NCI-H2171 treated with DMSO at 0.1 percent for 48 hours (cell line): ENCODE results near the gene PRTN3.
"Not testable (repeated sequence)": the region's sequence is repeated elsewhere in the genome, so short reads cannot be mapped to it uniquely, and the experiment has no call there.

Source experiments
- DNase-seq: peaks from one replicate; lab custom pipeline; 2025; lab: John Stamatoyannopoulos, UW

Gene PRTN3

DNA sequence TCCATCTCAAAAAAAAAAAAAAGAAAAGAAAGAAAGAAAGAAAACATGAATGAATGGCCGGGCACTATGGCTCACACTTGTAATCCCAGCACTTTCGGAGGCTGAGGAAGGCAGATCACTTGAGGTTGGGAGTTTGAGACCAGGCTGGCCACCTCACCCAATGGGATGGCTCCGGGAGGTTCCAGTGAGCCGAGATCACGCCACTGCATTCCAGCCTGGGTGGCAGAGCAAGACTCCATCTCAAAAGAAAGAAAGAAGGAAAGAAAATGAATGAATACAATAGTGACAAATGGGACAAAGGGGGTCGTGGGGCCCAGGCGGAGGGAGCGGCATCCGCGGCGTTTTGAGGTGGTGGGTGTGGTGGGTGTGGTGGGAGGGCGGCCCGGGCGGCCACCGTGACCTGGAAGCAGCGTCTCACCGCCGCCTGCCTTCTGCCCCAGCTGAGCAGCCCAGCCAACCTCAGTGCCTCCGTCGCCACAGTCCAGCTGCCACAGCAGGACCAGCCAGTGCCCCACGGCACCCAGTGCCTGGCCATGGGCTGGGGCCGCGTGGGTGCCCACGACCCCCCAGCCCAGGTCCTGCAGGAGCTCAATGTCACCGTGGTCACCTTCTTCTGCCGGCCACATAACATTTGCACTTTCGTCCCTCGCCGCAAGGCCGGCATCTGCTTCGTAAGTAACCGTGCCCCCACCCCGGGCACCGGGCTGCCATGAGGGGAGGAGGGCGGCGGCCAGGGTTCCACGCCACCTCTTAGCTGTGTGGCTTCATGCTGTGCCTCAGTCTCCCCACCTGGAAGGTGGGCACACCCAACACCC lies 5.1 kb downstream of the PRTN3 start:
- no peak for DNase-seq

DNA sequence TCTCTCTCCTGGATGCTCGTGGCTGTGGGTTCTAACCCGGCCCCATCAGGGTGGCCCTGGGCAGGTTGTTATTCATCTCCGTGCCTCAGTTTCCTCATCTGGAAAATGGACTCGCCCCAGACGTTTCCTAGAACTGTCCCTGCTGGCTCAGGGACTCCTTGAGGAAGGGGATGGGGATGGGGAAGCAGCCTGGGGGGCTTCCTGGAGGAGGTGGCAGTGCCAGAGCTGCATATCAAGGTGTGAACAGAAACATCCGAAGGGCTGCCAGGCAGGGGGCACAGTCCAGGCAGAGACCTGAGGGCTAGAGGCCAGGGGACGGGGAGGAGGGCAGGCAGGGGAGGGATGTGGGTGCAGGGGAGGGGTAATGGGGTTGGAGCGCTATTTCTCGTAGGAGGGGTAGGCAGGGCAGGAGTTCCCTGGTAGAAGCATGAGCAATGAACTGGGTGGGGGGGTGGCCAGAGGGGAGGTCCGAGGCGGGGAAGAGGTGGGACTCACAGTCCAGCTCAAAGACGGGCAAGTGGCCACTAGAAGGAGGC lies 7.7 kb downstream of the PRTN3 start:
- DNase-seq = no peak

DNA sequence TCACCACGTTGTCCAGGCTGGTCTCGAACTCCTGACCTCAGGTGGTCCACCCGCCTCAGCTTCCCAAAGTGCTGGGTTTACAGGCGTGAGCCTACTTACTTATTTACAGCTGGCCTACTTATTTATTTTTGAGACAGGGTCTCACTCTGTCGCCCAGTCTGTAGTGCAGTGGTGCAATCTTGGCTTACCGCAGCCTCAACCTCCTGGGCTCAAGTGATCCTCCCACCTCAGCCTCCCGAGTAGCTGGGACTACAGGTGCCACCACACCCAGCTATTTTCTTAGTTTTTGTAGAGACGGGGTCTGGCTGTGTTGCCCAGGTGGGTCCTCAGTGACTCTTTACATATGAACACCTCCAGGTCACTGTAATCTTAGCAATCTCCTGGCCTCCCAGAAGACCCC lies 8.4 kb downstream of the PRTN3 start:
- DNase-seq = not testable (repeated sequence)

GRCh38 chr19:850221-850978 lies 9.6 kb downstream of the PRTN3 start:
- no peak for DNase-seq

GRCh38 chr19:850979-851335 lies 10.2 kb downstream of the PRTN3 start:
- DNase-seq = no peak

DNA sequence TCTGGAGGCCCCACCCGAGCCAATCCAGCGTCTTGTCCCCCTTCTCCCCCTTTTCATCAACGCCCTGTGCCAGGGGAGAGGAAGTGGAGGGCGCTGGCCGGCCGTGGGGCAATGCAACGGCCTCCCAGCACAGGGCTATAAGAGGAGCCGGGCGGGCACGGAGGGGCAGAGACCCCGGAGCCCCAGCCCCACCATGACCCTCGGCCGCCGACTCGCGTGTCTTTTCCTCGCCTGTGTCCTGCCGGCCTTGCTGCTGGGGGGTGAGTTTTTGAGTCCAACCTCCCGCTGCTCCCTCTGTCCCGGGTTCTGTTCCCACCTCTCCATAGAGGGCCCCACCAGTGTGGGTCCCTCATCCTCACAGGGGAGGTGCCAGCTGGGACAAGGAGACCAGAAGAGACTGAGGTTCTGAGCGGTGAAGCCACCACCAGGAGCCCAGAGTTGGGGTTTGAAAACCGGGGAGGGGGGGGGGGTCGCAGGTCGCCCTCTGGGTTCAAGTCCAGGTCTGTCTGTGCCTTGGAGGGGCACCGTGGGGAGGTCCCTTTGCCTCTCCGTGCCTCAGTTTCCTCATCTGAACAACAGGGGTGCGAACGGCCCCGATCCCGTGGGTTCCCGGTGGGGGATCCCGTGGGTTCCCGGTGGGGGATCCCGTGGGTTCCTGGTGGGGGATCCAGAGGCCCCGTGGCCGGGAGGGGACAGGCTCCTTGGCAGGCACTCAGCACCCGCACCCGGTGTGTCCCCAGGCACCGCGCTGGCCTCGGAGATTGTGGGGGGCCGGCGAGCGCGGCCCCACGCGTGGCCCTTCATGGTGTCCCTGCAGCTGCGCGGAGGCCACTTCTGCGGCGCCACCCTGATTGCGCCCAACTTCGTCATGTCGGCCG lies 11.6 kb downstream of the PRTN3 start, which contains the start of gene ELANE:
Gene ELANE (plus strand): TSS at position 168 of the 878 bp plus-strand sequence. CDS start 26 bp downstream, at position 194.
- no peak for DNase-seq

DNA sequence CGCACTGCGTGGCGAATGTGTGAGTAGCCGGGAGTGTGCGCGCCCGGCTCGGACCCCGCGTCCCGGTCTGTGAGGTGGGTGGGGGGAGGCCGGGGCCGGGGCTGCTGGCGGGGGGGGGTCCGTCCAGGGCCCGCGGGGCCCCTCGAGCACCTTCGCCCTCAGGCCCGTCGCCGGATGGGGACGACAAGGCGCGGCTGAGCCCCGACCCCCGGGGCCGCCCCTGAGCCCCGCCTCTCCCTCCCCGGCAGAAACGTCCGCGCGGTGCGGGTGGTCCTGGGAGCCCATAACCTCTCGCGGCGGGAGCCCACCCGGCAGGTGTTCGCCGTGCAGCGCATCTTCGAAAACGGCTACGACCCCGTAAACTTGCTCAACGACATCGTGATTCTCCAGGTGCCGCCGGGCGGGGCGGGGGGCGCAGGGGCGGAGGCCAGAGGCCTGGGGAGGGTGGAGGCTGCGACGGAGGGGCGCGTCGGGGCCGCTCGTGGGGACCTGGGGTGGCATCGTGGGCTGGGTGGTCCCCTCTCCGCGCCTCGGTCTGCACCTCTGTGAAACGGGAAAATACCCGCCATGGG lies 12.3 kb downstream of the PRTN3 start:
- no peak for DNase-seq

GRCh38 chr19:853614-854220 lies 12.9 kb downstream of the PRTN3 start:
- not testable (repeated sequence) for DNase-seq

DNA sequence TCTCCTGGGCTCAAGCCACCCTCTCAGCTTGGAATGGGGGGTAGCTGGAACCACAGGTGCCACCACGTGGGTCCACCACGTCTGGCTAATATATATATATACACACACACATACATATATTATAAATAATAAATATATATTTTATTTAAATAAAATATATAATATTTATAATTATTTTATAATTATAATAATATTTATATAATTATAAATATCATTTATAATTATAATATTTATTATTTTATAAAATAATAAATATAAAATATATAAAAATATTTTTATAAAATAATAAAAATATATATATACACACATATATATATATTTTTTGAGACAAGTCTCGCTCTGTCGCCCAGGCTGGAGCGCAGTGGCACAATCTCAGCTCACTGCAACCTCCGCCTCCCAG lies 13.8 kb downstream of the PRTN3 start:
- no peak for DNase-seq

- no peak for DNase-seq
Measured at GRCh38 chr19:855142-855541, 14.3 kb downstream of the PRTN3 start.

DNA sequence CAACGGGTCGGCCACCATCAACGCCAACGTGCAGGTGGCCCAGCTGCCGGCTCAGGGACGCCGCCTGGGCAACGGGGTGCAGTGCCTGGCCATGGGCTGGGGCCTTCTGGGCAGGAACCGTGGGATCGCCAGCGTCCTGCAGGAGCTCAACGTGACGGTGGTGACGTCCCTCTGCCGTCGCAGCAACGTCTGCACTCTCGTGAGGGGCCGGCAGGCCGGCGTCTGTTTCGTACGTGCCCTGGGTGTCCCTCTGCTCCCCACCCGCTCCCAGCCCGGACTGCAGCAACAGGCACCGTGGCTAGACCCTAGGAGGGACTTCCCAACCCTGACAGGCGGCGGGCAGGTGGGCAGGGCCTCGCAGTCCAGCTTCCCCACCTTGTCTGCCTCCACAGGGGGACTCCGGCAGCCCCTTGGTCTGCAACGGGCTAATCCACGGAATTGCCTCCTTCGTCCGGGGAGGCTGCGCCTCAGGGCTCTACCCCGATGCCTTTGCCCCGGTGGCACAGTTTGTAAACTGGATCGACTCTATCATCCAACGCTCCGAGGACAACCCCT lies 14.8 kb downstream of the PRTN3 start:
- DNase-seq = no peak

DNA sequence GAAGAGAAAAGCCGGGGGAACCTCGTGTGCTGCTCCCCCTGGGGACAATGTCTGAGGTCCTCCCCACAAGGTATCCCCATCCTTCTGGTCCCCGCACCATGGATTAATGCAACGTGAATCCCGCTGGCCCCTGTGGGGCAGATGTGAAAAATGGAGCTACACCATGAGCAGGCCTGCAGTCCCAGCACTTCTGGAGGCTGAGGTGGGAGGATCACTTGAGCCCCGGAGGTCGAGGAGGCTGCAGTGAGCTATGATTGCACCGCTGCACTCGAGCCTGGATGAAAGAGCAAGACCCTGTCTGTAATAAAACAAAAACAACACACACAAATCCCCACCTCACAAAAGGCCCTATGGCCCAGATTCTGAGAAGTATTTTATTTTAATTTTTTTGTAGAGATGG lies 17.5 kb downstream of the PRTN3 start:
- no peak for DNase-seq

- no peak for DNase-seq
Measured at GRCh38 chr19:858868-859843, 18.4 kb downstream of the PRTN3 start, which contains the start of gene CFD. CFD (plus strand) TSS chr19:859664; CDS start chr19:859690, 26 bp downstream.

DNA sequence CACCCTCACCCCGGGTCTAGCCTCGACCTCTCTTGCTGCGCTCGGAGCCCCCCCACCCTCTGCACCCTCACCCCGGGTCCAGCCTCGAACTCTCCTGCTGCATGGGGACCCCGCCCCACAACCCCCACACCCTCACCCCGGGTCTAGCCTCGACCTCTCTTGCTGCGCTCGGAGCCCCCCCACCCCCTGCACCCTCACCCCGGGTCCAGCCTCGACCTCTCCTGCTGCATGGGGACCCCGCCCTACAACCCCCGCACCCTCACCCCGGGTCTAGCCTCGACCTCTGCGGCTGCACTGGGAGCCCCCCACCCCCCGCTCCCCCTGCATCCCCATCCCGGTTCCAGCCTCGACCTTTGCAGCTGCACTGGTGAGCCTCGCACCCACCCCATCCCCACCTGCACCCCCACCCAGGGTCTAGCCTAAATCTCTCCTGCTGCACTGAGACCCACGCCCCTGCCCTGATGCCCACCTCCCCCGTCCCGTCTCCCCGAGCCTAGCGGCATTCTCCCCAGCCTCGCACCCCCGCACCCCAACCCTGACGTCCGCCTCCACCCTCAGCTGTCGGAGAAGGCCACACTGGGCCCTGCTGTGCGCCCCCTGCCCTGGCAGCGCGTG lies 20.4 kb downstream of the PRTN3 start:
- DNase-seq = no peak

GRCh38 chr19:861756-862580 lies 21.2 kb downstream of the PRTN3 start:
- DNase-seq = no peak

DNA sequence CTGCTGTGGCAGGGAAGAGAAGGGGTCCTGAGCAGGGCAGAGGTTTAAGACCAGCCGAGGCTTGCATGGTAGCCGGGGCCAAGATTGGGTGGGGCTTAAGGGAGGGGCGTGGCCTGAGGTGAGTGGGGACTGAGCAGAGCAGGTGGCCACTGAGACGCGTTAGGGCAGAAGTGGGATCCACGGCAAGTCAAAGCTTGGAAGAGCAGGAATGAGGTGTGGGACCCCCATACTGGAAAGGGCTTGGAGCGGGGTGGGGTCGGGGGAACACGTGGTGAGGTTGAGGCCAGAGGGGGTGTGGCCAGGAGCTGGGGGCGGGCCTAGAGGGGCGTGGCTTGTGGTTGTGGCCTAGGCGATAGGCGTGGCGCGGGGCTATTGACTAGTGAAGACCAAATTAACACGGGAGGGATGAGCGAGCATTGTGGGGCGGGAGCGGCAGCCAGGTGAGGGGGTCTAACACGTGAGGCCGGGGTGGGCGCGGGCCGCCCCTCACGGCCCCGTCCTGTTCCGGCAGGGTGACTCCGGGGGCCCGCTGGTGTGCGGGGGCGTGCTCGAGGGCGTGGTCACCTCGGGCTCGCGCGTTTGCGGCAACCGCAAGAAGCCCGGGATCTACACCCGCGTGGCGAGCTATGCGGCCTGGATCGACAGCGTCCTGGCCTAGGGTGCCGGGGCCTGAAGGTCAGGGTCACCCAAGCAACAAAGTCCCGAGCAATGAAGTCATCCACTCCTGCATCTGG lies 21.9 kb downstream of the PRTN3 start:
- DNase-seq = no peak

DNA sequence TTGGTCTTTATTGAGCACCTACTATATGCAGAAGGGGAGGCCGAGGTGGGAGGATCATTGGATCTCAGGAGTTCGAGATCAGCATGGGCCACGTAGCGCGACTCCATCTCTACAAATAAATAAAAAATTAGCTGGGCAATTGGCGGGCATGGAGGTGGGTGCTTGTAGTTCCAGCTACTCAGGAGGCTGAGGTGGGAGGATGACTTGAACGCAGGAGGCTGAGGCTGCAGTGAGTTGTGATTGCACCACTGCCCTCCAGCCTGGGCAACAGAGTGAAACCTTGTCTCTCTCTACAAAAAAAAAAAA lies 22.5 kb downstream of the PRTN3 start:
- no peak for DNase-seq

DNA sequence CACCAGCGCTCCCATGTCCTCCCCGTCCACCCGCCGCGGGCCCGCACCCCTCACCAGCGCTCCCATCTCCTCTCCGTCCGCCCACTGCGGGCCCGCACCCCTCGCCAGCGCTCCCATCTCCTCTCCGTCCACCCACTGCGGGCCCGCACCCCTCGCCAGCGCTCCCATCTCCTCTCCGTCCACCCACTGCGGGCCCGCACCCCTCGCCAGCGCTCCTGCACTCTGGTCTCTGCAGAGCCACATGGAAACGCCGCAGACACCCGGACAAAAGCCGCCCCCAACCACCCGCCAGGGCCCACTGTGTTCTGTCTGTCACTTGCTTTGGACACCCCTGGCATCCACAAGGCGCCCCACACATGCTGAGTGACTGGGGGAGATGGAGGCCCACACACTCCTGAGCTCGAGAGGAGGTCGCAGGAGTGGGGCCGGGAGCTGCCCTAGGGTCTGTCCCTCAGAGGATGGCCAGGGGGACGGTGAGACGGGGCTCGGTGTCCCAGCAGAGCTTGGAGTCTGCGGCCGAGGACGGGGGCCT lies 26.0 kb downstream of the PRTN3 start:
- no peak for DNase-seq
